ENCODE data around the gene IL5RA.

DNA sequence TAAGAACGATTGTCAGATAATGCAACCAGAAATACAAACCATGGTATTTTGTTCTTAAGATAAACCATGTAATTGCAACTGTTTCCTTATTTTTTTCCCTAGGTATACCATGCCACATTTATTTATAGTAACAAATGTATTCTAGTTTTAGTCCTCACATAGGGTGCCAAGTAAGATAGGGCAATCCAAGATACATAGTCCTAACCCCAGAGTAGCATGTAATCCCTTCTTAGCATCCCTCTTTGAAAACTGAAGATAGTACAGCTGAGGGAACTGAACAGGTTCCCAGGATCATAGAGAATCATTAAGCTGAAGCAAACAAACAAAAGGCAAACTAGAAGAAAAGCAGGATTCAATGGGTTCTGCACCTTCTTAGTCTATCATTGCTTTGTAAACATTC lies 41.3 kb upstream of the IL5RA start:
- no peak for TF ChIP-seq POLR2A (IDR thresholded peaks at IDR 0.05)
- TF ChIP-seq, protein P1, sequence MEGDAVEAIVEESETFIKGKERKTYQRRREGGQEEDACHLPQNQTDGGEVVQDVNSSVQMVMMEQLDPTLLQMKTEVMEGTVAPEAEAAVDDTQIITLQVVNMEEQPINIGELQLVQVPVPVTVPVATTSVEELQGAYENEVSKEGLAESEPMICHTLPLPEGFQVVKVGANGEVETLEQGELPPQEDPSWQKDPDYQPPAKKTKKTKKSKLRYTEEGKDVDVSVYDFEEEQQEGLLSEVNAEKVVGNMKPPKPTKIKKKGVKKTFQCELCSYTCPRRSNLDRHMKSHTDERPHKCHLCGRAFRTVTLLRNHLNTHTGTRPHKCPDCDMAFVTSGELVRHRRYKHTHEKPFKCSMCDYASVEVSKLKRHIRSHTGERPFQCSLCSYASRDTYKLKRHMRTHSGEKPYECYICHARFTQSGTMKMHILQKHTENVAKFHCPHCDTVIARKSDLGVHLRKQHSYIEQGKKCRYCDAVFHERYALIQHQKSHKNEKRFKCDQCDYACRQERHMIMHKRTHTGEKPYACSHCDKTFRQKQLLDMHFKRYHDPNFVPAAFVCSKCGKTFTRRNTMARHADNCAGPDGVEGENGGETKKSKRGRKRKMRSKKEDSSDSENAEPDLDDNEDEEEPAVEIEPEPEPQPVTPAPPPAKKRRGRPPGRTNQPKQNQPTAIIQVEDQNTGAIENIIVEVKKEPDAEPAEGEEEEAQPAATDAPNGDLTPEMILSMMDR (IDR thresholded peaks at IDR 0.05) = no peak
